Suprapubic skin (tissue), 4 donors: Measurements from ENCODE around the gene KRT73.

Experiments used
- CTCF ChIP-seq, 2 donors: fragments of 200-600 bp in 1 of 2; fragments of 450-650 bp in 1 of 2; sonication (generic) in 1 of 2; IDR thresholded peaks; one replicate each; pipeline ENCODE4 v1.5.1; 2016 to 2019; ENCODE audit warnings: antibody characterized with exemption in 2 of 2, mild to moderate bottlenecking in 1 of 2, moderate library complexity in 1 of 2
- POLR2A ChIP-seq, 2 donors: fragments of 450-650 bp; IDR thresholded peaks; one replicate each; pipeline ENCODE4 v1.6.1; 2017; ENCODE audit warnings: antibody characterized with exemption in 2 of 2, mild to moderate bottlenecking in 2 of 2, moderate library complexity in 2 of 2
- POLR2AphosphoS5 ChIP-seq, 3 donors: sonication (generic); formaldehyde crosslinking; IDR thresholded peaks; one replicate each; pipeline ENCODE4 v1.6.1; 2017; ENCODE audit warnings: antibody characterized with exemption in 3 of 3

GRCh38 chr12:52615208-52615868 lies 3.0 kb downstream of the KRT73 start:
- TF ChIP-seq POLR2A (IDR thresholded peaks at IDR 0.05) (no peak), CTCF (IDR thresholded peaks at IDR 0.05) (no peak), POLR2AphosphoS5 (IDR thresholded peaks at IDR 0.05) (no peak)
